Esophagus muscularis mucosa (tissue), 4 donors: ENCODE results near the gene HSD11B1L.

Experiments used
- CTCF ChIP-seq, 3 experiments: fragments of 200-600 bp in 2 of 3; fragments of 450-650 bp in 1 of 3; sonication (generic) in 2 of 3; IDR thresholded peaks; one replicate each; pipeline ENCODE4 v1.5.1; 2017 to 2019; ENCODE audit warnings: antibody characterized with exemption in 3 of 3, mild to moderate bottlenecking in 2 of 3, moderate library complexity in 1 of 3
- EP300 ChIP-seq: sonication (generic); formaldehyde crosslinking; IDR thresholded peaks from one replicate; pipeline ENCODE4 v1.6.1; 2017; ENCODE audit warnings: antibody characterized with exemption
- POLR2A ChIP-seq: fragments of 450-650 bp; IDR thresholded peaks from one replicate; pipeline ENCODE4 v1.6.1; 2017; ENCODE audit warnings: antibody characterized with exemption, moderate library complexity, mild to moderate bottlenecking, low read depth
- POLR2AphosphoS5 ChIP-seq, 2 donors: sonication (generic); formaldehyde crosslinking; IDR thresholded peaks; one replicate each; pipeline ENCODE4 v1.6.1; 2017; ENCODE audit warnings: antibody characterized with exemption in 2 of 2

GRCh38 chr19:5661483-5661882, 19.3 kb upstream of the HSD11B1L start:
- no peak for TF ChIP-seq CTCF (IDR thresholded peaks at IDR 0.05)
- TF ChIP-seq EP300, result no peak
- no peak for TF ChIP-seq POLR2AphosphoS5 (IDR thresholded peaks at IDR 0.05)
- no peak for TF ChIP-seq POLR2A
